Activated CD8-positive, alpha-beta memory T cell treated with anti-CD3 and anti-CD28 coated beads for 48 hours (primary cell): ENCODE results near the gene TNK2.

Experiments used
- DNase-seq, 3 experiments: peaks; one replicate each; pipeline ENCODE4 v3.0.0-alpha.2; 2020; ENCODE audit warnings: low read depth in 2 of 3, low spot score in 2 of 3

The TNK2 gene

DNA sequence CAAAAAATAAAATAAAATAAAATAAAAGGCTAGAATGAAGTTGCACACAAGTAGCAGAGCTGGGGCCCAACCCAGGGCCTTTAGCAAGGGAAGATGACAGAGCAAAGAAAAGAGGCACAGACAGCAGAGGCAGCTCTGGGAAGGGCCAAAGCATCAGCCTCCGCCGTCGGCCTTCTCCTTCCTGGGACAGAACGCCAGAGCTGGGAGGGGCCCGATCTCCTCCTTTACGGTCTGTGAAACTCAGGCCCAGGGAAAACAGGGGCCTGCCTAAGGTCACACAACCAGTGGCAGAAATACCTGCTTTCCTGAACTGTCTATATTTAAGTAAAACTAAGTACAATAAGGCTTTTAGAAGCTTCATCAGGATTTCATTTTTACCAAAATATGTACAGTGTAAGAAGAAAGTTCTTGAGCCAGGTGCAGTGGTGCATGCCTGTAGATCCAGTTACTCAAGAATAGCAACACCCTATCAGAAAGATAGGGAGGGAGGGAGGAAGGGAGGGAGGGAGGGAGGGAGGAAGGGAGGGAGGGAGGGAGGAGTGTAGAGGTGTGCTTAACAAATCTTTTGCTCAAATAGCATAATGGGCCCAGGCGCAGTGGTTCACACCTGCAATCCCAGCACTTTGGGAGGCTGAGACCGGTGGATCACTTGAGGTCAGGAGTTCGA, 53.6 kb downstream of the TNK2 start:
- DNase-seq: no peak

DNA sequence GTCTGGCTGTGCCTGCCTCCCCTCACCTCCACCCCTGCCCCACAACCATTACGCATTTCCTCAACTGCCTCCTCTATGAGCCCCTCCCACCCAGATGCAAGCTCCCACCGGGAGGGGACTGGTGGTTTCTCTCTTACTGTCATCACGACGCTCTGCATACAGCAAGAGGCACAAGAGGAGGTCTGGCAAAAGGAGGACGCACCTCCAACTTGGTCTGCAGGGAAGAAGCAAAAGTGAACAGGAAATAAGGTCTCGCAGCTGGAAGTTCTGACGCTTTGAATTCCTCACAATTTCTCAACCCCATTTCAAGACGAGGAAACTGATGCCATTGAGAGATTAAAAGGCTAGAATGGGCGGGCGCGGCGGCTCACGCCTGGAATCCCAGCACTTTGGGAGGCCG, 54.4 kb downstream of the TNK2 start:
- DNase-seq: no peak

- DNase-seq: no peak
Measured at GRCh38 chr3:195853036-195853435, 55.3 kb downstream of the TNK2 start.

DNA sequence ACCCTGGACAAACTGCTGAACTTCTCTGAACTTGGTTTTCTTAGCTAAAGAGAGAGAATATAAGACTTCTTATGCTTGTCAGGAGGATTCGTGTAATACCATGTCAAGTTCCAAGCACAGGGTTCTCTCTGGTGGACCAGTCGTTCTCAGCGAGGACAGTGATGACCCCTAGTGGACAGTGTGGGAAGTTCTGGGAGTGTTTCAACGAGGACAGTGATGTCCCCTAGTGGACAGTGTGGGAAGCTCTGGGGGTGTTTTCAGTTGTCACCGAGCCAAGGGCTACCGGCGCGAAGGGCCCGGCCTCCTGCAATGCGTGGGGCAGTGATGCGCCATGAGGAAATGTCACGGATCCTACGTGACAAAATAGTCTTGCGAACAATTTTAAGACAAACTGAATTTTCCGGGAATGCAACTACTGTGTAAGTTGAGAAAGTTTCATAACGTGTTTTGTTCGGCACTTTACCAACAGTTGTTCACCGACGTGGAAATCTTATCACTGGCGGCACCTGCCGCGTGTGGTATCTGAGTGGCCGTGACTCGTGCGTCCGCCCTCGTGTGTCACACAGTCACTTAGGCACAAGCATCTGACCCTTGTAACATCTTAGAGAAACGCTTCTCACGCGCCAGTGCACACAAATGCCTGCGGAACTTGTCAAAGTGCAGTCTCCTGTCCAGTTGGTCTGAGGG, 57.4 kb downstream of the TNK2 start:
- DNase-seq: peak; percentile 59 to 76 (median 64)

- no peak for DNase-seq
Measured at GRCh38 chr3:195849322-195850074, 58.9 kb downstream of the TNK2 start.

GRCh38 chr3:195847055-195847950, 61.0 kb downstream of the TNK2 start:
- DNase-seq: no peak

DNA sequence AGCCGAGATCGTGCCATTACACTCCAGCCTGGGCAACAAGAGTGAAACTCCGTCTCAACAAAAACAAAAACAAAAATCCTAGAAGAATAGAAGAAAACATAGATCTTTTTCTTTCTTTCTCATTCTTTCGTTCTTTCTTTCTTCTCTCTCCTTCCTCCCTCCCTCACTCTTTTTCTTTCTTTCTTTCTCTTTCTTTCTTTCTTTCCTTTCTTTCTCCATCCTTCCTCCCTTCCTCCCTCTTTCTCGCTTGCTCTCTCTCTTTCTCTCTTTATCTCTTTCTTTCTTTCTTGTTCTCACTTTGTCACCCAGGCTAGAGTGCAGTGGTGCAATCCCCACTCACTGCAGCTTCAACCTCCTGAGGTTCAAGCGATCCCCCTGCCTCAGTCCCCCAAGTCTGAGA, 62.9 kb downstream of the TNK2 start:
- DNase-seq: no peak

DNA sequence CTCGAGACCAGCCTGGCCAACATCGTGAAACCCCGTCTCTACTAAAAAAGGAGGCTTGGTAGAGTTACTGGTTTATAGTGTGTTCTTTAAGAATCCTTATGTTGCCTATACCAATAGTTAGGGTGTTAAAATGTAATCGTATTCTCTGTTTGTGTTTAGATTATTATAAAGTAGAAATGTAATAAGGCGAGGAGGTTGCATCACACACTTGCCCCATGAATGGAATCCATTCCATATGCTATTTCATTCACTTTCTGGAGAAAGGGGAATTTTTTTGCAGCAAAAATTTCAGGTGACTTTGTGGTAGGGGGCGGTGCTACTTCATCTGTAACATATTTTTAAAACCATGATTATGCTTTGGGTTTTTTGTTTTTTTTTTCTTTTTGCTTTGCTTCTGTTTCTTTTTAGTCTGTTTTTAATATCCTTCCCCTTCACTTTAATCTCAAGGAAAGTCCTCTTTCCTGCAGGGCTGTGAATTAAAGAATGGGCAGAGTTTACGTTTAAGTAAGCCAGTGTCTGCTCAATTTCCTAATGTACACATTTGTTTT, 63.6 kb downstream of the TNK2 start:
- no peak for DNase-seq

GRCh38 chr3:195839260-195840010, 68.9 kb downstream of the TNK2 start:
- DNase-seq: no peak

- no peak for DNase-seq
Measured at GRCh38 chr3:195838714-195839113, 69.6 kb downstream of the TNK2 start.

DNA sequence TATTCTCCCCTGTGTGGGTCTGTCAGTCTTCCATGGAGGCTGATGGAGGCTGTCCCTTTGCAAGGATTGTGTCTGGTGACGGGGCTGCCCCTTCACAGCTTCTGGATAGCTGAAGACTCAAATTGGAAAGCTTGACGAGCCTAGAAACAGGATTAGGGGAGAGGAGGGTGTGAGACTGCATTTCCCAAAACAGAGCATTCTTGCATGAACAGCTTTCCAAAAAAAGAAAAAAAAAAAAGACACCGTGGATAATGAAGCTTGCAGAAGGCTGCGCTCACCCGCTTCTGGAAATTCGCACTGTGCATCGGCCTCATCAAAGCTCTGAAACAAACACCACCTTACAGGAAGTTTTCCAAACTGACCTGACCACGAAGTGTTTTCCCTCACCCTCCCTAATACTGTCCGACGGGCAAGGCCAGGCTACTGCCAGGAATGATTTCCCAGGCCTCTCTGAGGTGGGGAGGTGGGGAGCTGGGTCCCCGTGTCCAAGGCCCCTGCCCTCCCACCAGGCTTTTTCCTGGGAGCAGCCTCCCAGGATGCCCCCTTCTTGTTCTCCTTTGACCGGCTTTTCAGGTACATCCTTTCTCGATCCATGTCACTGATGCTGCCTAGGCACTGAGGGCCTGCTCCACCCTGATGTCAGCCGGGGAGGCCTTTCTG, 71.7 kb downstream of the TNK2 start:
- DNase-seq: no peak

DNA sequence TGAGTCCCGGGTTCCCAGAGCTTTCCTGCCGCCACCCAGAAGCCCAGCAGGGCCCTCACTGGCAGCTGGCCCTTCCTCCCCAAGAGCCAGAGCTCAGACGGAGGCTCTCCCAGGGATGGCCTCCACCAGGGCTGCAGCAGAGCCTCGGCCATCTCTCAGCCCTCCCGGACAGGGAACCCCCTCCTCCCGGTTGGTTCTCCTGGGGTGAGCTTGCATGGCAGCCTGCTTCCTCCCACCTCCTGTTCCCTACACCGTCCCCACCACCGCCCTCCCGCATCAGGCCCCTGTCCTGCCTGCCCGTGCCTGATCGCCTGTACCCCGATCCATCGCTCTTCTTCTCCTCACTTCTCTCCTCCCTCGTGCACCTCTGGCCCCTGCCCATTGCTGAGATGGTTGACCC, 72.6 kb downstream of the TNK2 start:
- DNase-seq: no peak

DNA sequence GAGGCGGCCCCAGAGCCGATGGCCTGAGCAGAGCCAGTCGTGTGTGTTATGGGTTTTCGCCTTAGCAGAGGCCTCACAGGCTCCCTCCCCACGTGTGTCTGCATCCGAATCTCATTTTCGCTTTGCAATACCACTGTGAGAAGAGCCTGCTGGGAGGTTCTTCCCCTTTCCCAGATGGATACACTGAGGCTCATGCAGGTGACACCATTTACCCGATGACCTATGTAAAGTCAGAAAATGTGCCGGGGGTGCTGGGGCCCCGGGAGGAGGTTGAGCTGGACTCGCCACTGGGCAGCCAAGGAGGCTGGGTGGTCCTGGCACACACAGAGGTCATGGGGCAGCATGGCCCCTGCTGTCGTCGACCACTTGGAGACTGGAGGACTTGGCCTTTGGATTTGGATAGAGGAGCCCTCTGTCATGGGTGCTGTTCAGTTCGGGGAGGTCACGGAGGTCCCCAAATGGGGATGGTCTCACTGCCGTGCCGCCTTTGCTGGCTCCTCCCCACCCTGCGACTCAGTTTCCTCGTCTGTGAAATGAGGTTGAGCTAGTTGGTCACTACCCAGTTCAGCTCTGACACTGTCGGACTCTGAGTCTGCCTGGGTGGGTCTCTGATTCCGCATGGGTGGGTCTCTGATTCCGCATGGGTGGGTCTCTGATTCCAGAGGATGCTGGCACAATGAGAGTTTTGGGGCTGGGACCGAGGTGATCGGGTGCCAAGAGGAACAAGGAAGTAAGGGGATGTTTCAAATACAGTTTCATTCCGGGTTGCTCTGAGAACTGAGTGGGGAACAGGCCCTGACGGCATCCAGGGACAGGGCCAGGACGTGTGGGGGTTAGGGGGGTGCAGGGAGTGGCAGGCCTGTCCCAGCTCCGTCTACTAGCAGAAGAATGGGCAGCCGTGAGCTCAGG, 73.4 kb downstream of the TNK2 start:
- no peak for DNase-seq

DNA sequence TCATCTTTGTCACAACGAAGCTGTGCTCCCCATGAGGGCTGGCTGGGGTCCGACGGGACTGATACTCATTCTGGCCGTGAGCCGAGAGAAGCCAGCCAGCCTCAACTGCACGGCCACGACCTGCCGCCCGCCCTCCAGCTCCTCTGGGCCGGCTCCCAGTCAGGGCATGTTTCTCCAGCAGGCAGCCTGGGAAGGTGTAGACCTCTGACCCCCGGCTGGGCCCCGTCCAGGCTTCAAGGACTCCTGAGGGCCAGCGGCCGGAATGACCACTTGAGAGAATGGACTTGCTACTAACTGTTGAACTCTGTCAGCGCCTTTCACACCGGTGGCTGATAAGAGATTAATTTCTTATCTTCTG, 78.5 kb downstream of the TNK2 start:
- no peak for DNase-seq

DNA sequence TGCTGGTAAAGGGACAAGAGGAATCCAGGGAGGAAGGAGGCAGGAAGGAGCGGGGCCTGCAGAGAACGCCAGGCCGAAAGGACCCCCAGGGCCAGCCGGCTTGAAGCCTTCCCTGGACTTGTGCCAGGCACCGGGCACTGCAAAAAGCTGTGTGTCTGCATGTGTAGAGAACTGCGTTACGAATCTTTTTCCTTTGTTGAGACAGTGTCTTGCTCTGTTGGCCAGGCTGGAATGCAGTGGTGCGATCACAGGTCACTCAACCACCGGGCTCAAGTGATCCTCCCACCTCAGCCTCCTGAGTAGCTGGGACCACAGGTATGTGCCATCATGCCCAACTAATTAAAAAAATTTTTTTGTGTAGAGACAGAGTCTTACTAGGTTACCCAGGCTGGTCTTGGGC, 79.6 kb downstream of the TNK2 start:
- DNase-seq: no peak

DNA sequence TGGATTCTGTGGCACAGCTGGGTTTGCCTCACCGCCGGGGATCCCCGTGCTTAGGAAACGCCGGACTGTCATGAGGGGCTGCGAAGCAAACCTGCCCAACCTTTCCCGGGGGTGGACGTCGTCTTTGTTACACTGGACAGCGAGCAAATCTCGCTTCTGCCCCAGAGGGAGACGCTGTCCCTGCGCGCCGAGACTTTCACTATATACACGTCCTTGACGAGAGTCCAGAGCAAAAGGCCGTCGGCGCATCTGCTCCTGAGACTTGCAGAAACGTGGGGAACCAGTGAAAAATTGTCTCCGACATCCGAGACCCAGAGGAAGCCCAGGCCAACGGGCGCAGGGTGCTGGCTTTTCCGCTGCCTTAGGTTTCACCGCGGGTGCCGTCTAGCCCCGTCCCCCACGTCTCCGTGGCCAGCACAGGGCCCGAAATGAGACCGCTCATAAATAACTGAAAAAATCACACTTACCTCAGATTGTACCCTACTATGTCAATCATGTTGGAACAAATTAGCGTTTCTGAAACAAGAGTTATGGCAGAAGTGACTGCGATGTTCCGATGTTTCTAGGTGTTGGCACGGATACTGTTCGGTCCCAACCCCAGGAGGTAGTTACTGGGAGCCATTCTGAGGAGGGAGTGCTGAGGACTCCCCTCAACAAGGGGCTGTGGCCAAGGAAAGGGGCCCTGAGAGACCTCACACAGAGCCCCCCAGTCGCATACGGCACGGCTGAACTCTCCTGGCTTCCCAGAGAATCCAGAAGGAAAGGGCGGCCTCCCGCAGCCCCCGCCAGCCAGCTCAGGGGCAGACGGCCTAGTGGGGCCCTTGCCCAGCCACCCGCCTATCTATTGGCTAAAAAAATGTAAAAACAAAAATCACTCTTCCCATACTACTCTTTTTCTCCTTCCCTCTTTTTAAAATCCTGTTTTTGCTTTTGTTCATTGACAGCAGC, 82.2 kb downstream of the TNK2 start:
- no peak for DNase-seq

GRCh38 chr3:195825191-195825588, 83.2 kb downstream of the TNK2 start:
- DNase-seq: no peak
